HCT116 (cell line): ENCODE data around the gene KCNK6. TPM values are rescaled to one million over a fixed set of nuclear protein-coding genes. Genes with fewer than 3 reads are reported as not detected.

Experiments
- ATAC-seq: fragments of 200-7000 bp; cut with Tn5 transposase; 2 replicates; pipeline ENCODE4 v1.9.1; 2020; ENCODE audit warnings: mild to moderate bottlenecking, moderate library complexity
- BruUV-seq: library from RNA; stranded (reverse); fragments of 400-500 nt; replicated peaks from 2 replicates; lab custom pipeline; 2021; lab: Mats Ljungman, UMichigan
- CTCF ChIA-PET: fragments of 300-600 bp; sonication (Branson Sonifier 250); formaldehyde crosslinking; loops from one replicate; lab custom pipeline; 2021; ENCODE audit warnings: antibody characterized with exemption; lab: Charles Lee
- POLR2A ChIA-PET: fragments of 300-600, 350-600 bp; sonication (Branson Sonifier 250); formaldehyde crosslinking; loops from one replicate; lab custom pipeline; 2021; ENCODE audit warnings: antibody characterized with exemption; lab: Charles Lee
- RAD21 ChIA-PET, 2 experiments: fragments of 300-600 bp; sonication (Branson Sonifier 250); formaldehyde crosslinking; loops; one replicate each; lab custom pipeline; 2023; ENCODE audit warnings: low total read pairs in 2 of 2; ENCODE audit not compliant: uncharacterized antibody in 2 of 2, unreplicated experiment in 2 of 2, low non-redundant PET in 1 of 2; lab: Charles Lee
- DNase-seq: peaks from one replicate; pipeline ENCODE4 v3.0.0-alpha.2; 2010; ENCODE audit warnings: low read depth, low spot score
- H2AFZ ChIP-seq: fragments of 200-600 bp; shearing (Covaris generic), sonication (generic); 2 replicates; pipeline ENCODE4 v1.6.1; 2017; ENCODE audit warnings: low read depth, mixed run types, mixed read lengths, antibody characterized with exemption, low read length; ENCODE audit not compliant: poor library complexity, severe bottlenecking
- H3K27ac ChIP-seq: 2 replicates; pipeline ENCODE4 v1.5.1; 2012; ENCODE audit warnings: low read depth, low read length
- H3K27me3 ChIP-seq: fragments of 200-600 bp; sonication (generic); 2 replicates; pipeline ENCODE4 v1.6.1; 2016; ENCODE audit warnings: mixed run types, low read length, mixed read lengths; ENCODE audit not compliant: insufficient read depth
- H3K36me3 ChIP-seq, 2 experiments: fragments of 200-500 bp in 1 of 2; fragments of 200-600 bp in 1 of 2; sonication (Bioruptor generic) in 1 of 2; sonication (generic) in 1 of 2; 2 replicates each; pipeline versions ENCODE4 v1.5.1 to v1.6.1; 2014 to 2016; ENCODE audit warnings: low read length in 2 of 2, inconsistent platforms in 1 of 2, mixed read lengths in 1 of 2, mixed run types in 1 of 2; ENCODE audit not compliant: insufficient read depth in 2 of 2, control insufficient read depth in 1 of 2
- H3K4me1 ChIP-seq, 2 experiments: fragments of 200-600 bp in 1 of 2; sonication (generic) in 1 of 2; 2 replicates each; pipeline versions ENCODE4 v1.5.1 to v1.6.1; 2012 to 2017; ENCODE audit warnings: low read length in 2 of 2, inconsistent platforms in 1 of 2, mild to moderate bottlenecking in 1 of 2, mixed read lengths in 1 of 2, mixed run types in 1 of 2, moderate library complexity in 1 of 2; ENCODE audit not compliant: insufficient read depth in 2 of 2, control insufficient read depth in 1 of 2
- H3K4me2 ChIP-seq: fragments of 200-600 bp; sonication (generic); 2 replicates; pipeline ENCODE4 v1.6.1; 2017; ENCODE audit warnings: mixed run types, low read length, mixed read lengths
- H3K4me3 ChIP-seq, 2 experiments: fragments of 200-600 bp in 1 of 2; sonication (generic) in 1 of 2; replicated peaks in 1 of 2; 2 replicates each; pipeline ENCODE4 v1.5.1; 2011 to 2016; ENCODE audit warnings: low read length in 2 of 2, control low read depth in 1 of 2, low read depth in 1 of 2, mild to moderate bottlenecking in 1 of 2, mixed read lengths in 1 of 2, mixed run types in 1 of 2
- H3K79me2 ChIP-seq: fragments of 200-600 bp; sonication (generic); 2 replicates; pipeline ENCODE4 v1.6.1; 2017; ENCODE audit warnings: mild to moderate bottlenecking, mixed run types, low read length, moderate library complexity, mixed read lengths; ENCODE audit not compliant: insufficient read depth
- H3K9ac ChIP-seq: fragments of 200-600 bp; sonication (generic); 2 replicates; pipeline ENCODE4 v1.6.1; 2016; ENCODE audit warnings: low read length, mixed read lengths
- H3K9me2 ChIP-seq: fragments of 200-600 bp; sonication (generic), shearing (Covaris generic); 2 replicates; pipeline ENCODE4 v1.6.1; 2017; ENCODE audit warnings: mixed run types, mild to moderate bottlenecking, moderate library complexity; ENCODE audit not compliant: insufficient read depth
- H3K9me3 ChIP-seq, 2 experiments: fragments of 200-500 bp in 1 of 2; fragments of 200-600 bp in 1 of 2; sonication (Bioruptor generic) in 1 of 2; sonication (generic) in 1 of 2; 2 replicates each; pipeline ENCODE4 v1.6.1; 2014 to 2017; ENCODE audit warnings: low read length in 2 of 2, mixed read lengths in 2 of 2, inconsistent platforms in 1 of 2, low read depth in 1 of 2, mild to moderate bottlenecking in 1 of 2, mixed run types in 1 of 2, moderate library complexity in 1 of 2; ENCODE audit not compliant: control insufficient read depth in 1 of 2, insufficient read depth in 1 of 2
- H4K20me1 ChIP-seq: fragments of 200-600 bp; sonication (generic), shearing (Covaris generic); 2 replicates; pipeline ENCODE4 v1.6.1; 2017; ENCODE audit warnings: mixed run types, mild to moderate bottlenecking, moderate library complexity; ENCODE audit not compliant: insufficient read depth
- CBX3 ChIP-seq: IDR thresholded peaks from 2 replicates; pipeline ENCODE4 v1.6.1; 2012; ENCODE audit warnings: low read depth
- POLR2AphosphoS5 ChIP-seq: IDR thresholded peaks from 2 replicates; pipeline ENCODE4 v1.6.1; 2011; ENCODE audit warnings: mild to moderate bottlenecking, low read depth, low read length, moderate library complexity
- intact Hi-C: fragments of 100-400 bp; cut with micrococcal nuclease; formaldehyde crosslinking; loops from 2 replicates; pipeline ENCODE4 v1.10.0; 2022
- total RNA-seq: library from RNA; stranded (reverse); gene quantifications from one replicate; pipeline ENCODE4 v1.2.1, GENCODE V29; 2021; ENCODE audit not compliant: unreplicated experiment
- TF ChIP-seq, protein P1 (sequence below): IDR thresholded peaks from 2 replicates; pipeline ENCODE4 v1.6.1; 2012
- TF ChIP-seq, protein P2 (sequence below), 3 experiments: fragments of 200-600 bp in 1 of 3; sonication (generic) in 1 of 3; IDR thresholded peaks in 2 of 3; conservative IDR thresholded peaks in 1 of 3; 2 replicates each; pipeline ENCODE4 v1.5.1; 2012 to 2017; ENCODE audit warnings: low read depth in 2 of 3, low read length in 2 of 3, antibody characterized with exemption in 1 of 3, borderline replicate concordance in 1 of 3, control low read depth in 1 of 3, mild to moderate bottlenecking in 1 of 3, mixed read lengths in 1 of 3, mixed run types in 1 of 3, moderate library complexity in 1 of 3; ENCODE audit not compliant: insufficient read depth in 1 of 3
- TF ChIP-seq, protein P3 (sequence below): IDR thresholded peaks from 2 replicates; pipeline ENCODE4 v1.6.1; 2012; ENCODE audit warnings: low read depth
- TF ChIP-seq, protein P4 (sequence below): IDR thresholded peaks from 2 replicates; pipeline ENCODE4 v1.6.1; 2012

Gene KCNK6
- total RNA-seq, 1 experiment from 2014 or later = 11.0 TPM

DNA sequence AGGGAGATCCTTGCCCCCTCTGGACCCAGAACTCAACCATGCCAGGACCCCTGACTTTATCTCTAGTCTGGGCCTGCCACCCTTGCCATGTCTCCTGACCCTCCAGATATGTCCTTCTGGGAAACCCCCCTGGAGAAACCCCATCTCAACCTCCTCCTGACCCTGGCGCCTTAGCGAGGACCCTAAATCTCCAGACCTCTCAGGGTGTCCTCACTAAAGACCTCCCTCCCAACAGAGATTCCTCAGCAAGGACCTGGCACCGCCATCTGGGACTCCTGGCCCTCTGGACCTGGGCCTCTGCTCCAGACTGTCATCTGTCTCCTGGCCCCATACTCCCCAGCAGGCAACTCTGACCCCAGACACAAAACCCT is 1.3 kb downstream of the KCNK6 start:
- Histone ChIP-seq H2AFZ (no peak overlapping the region), H3K27ac (no peak overlapping the region; the same call in 1 of the 2 replicates), H3K9me2 (no peaks in the 10 kb centered on the region), H4K20me1 (no peaks in the 10 kb centered on the region), H3K79me2 (peaks cover 30% of the 10 kb centered on the region), H3K9me3 (no peaks in the 10 kb centered on the region), H3K36me3 (peaks cover 0 to 4% of the 10 kb centered on the region in 2 experiments; a peak in 2 of 4 replicates), H3K27me3 (no peaks in the 10 kb centered on the region), H3K4me1 (peaks cover 12 to 41% of the 10 kb centered on the region in 2 experiments), H3K4me3 (peak overlapping the region; percentile 53 to 78), H3K4me2 (peak overlapping the region; percentile 90), H3K9ac (peak overlapping the region; percentile 78)
- ChIA-PET POLR2A (interaction anchor here (1.0 to 1.7 kb wide), 3 partner anchors 15 to 77 kb away, joined by 3 to 4 read pairs (median 4); partner anchors contain the start of genes CATSPERG and SPINT2), CTCF (no interaction called here), RAD21 (no interaction called here)
- no peak for ATAC-seq
- BruUV-seq = no TSS peak
- no peak for DNase-seq
- no peak for TF ChIP-seq POLR2AphosphoS5
- TF ChIP-seq, protein P1, sequence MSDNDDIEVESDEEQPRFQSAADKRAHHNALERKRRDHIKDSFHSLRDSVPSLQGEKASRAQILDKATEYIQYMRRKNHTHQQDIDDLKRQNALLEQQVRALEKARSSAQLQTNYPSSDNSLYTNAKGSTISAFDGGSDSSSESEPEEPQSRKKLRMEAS = no peak
- TF ChIP-seq, protein P2, sequence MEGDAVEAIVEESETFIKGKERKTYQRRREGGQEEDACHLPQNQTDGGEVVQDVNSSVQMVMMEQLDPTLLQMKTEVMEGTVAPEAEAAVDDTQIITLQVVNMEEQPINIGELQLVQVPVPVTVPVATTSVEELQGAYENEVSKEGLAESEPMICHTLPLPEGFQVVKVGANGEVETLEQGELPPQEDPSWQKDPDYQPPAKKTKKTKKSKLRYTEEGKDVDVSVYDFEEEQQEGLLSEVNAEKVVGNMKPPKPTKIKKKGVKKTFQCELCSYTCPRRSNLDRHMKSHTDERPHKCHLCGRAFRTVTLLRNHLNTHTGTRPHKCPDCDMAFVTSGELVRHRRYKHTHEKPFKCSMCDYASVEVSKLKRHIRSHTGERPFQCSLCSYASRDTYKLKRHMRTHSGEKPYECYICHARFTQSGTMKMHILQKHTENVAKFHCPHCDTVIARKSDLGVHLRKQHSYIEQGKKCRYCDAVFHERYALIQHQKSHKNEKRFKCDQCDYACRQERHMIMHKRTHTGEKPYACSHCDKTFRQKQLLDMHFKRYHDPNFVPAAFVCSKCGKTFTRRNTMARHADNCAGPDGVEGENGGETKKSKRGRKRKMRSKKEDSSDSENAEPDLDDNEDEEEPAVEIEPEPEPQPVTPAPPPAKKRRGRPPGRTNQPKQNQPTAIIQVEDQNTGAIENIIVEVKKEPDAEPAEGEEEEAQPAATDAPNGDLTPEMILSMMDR (IDR thresholded peaks at IDR 0.05 in 2 of 3, conservative IDR thresholded peaks at IDR 0.05 in 1 of 3; ENCODE audit: borderline replicate concordance in 1 of 3, insufficient read depth in 1 of 3, low read depth in 2 of 3, low read length in 2 of 3) = no peak
- TF ChIP-seq CBX3 = no peak
- TF ChIP-seq, protein P3, sequence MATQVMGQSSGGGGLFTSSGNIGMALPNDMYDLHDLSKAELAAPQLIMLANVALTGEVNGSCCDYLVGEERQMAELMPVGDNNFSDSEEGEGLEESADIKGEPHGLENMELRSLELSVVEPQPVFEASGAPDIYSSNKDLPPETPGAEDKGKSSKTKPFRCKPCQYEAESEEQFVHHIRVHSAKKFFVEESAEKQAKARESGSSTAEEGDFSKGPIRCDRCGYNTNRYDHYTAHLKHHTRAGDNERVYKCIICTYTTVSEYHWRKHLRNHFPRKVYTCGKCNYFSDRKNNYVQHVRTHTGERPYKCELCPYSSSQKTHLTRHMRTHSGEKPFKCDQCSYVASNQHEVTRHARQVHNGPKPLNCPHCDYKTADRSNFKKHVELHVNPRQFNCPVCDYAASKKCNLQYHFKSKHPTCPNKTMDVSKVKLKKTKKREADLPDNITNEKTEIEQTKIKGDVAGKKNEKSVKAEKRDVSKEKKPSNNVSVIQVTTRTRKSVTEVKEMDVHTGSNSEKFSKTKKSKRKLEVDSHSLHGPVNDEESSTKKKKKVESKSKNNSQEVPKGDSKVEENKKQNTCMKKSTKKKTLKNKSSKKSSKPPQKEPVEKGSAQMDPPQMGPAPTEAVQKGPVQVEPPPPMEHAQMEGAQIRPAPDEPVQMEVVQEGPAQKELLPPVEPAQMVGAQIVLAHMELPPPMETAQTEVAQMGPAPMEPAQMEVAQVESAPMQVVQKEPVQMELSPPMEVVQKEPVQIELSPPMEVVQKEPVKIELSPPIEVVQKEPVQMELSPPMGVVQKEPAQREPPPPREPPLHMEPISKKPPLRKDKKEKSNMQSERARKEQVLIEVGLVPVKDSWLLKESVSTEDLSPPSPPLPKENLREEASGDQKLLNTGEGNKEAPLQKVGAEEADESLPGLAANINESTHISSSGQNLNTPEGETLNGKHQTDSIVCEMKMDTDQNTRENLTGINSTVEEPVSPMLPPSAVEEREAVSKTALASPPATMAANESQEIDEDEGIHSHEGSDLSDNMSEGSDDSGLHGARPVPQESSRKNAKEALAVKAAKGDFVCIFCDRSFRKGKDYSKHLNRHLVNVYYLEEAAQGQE = no peak
- TF ChIP-seq, protein P4, sequence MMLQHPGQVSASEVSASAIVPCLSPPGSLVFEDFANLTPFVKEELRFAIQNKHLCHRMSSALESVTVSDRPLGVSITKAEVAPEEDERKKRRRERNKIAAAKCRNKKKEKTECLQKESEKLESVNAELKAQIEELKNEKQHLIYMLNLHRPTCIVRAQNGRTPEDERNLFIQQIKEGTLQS = no peak
- intact Hi-C loops = no loop called here
